HCT116 (cell line): ENCODE measurements around the gene ZBTB20. TPM values are rescaled to one million over a fixed set of nuclear protein-coding genes. Genes with fewer than 3 reads are reported as not detected.

ENCODE experiments used
- ATAC-seq: fragments of 200-7000 bp; cut with Tn5 transposase; 2 replicates; pipeline ENCODE4 v1.9.1; 2020; ENCODE audit warnings: mild to moderate bottlenecking, moderate library complexity
- BruUV-seq: library from RNA; stranded (reverse); fragments of 400-500 nt; replicated peaks from 2 replicates; lab custom pipeline; 2021; lab: Mats Ljungman, UMichigan
- CTCF ChIA-PET: fragments of 300-600 bp; sonication (Branson Sonifier 250); formaldehyde crosslinking; loops from one replicate; lab custom pipeline; 2021; ENCODE audit warnings: antibody characterized with exemption; lab: Charles Lee
- POLR2A ChIA-PET: fragments of 300-600, 350-600 bp; sonication (Branson Sonifier 250); formaldehyde crosslinking; loops from one replicate; lab custom pipeline; 2021; ENCODE audit warnings: antibody characterized with exemption; lab: Charles Lee
- RAD21 ChIA-PET, 2 experiments: fragments of 300-600 bp; sonication (Branson Sonifier 250); formaldehyde crosslinking; loops; one replicate each; lab custom pipeline; 2023; ENCODE audit warnings: low total read pairs in 2 of 2; ENCODE audit not compliant: uncharacterized antibody in 2 of 2, unreplicated experiment in 2 of 2, low non-redundant PET in 1 of 2; lab: Charles Lee
- DNase-seq: peaks from one replicate; pipeline ENCODE4 v3.0.0-alpha.2; 2010; ENCODE audit warnings: low read depth, low spot score
- H2AFZ ChIP-seq: fragments of 200-600 bp; shearing (Covaris generic), sonication (generic); 2 replicates; pipeline ENCODE4 v1.6.1; 2017; ENCODE audit warnings: low read depth, mixed run types, mixed read lengths, antibody characterized with exemption, low read length; ENCODE audit not compliant: poor library complexity, severe bottlenecking
- H3K27ac ChIP-seq: 2 replicates; pipeline ENCODE4 v1.5.1; 2012; ENCODE audit warnings: low read depth, low read length
- H3K27me3 ChIP-seq: fragments of 200-600 bp; sonication (generic); 2 replicates; pipeline ENCODE4 v1.6.1; 2016; ENCODE audit warnings: mixed run types, low read length, mixed read lengths; ENCODE audit not compliant: insufficient read depth
- H3K36me3 ChIP-seq, 2 experiments: fragments of 200-500 bp in 1 of 2; fragments of 200-600 bp in 1 of 2; sonication (Bioruptor generic) in 1 of 2; sonication (generic) in 1 of 2; 2 replicates each; pipeline versions ENCODE4 v1.5.1 to v1.6.1; 2014 to 2016; ENCODE audit warnings: low read length in 2 of 2, inconsistent platforms in 1 of 2, mixed read lengths in 1 of 2, mixed run types in 1 of 2; ENCODE audit not compliant: insufficient read depth in 2 of 2, control insufficient read depth in 1 of 2
- H3K4me1 ChIP-seq, 2 experiments: fragments of 200-600 bp in 1 of 2; sonication (generic) in 1 of 2; 2 replicates each; pipeline versions ENCODE4 v1.5.1 to v1.6.1; 2012 to 2017; ENCODE audit warnings: low read length in 2 of 2, inconsistent platforms in 1 of 2, mild to moderate bottlenecking in 1 of 2, mixed read lengths in 1 of 2, mixed run types in 1 of 2, moderate library complexity in 1 of 2; ENCODE audit not compliant: insufficient read depth in 2 of 2, control insufficient read depth in 1 of 2
- H3K4me2 ChIP-seq: fragments of 200-600 bp; sonication (generic); 2 replicates; pipeline ENCODE4 v1.6.1; 2017; ENCODE audit warnings: mixed run types, low read length, mixed read lengths
- H3K4me3 ChIP-seq, 2 experiments: fragments of 200-600 bp in 1 of 2; sonication (generic) in 1 of 2; replicated peaks in 1 of 2; 2 replicates each; pipeline ENCODE4 v1.5.1; 2011 to 2016; ENCODE audit warnings: low read length in 2 of 2, control low read depth in 1 of 2, low read depth in 1 of 2, mild to moderate bottlenecking in 1 of 2, mixed read lengths in 1 of 2, mixed run types in 1 of 2
- H3K79me2 ChIP-seq: fragments of 200-600 bp; sonication (generic); 2 replicates; pipeline ENCODE4 v1.6.1; 2017; ENCODE audit warnings: mild to moderate bottlenecking, mixed run types, low read length, moderate library complexity, mixed read lengths; ENCODE audit not compliant: insufficient read depth
- H3K9ac ChIP-seq: fragments of 200-600 bp; sonication (generic); 2 replicates; pipeline ENCODE4 v1.6.1; 2016; ENCODE audit warnings: low read length, mixed read lengths
- H3K9me2 ChIP-seq: fragments of 200-600 bp; sonication (generic), shearing (Covaris generic); 2 replicates; pipeline ENCODE4 v1.6.1; 2017; ENCODE audit warnings: mixed run types, mild to moderate bottlenecking, moderate library complexity; ENCODE audit not compliant: insufficient read depth
- H3K9me3 ChIP-seq, 2 experiments: fragments of 200-500 bp in 1 of 2; fragments of 200-600 bp in 1 of 2; sonication (Bioruptor generic) in 1 of 2; sonication (generic) in 1 of 2; 2 replicates each; pipeline ENCODE4 v1.6.1; 2014 to 2017; ENCODE audit warnings: low read length in 2 of 2, mixed read lengths in 2 of 2, inconsistent platforms in 1 of 2, low read depth in 1 of 2, mild to moderate bottlenecking in 1 of 2, mixed run types in 1 of 2, moderate library complexity in 1 of 2; ENCODE audit not compliant: control insufficient read depth in 1 of 2, insufficient read depth in 1 of 2
- H4K20me1 ChIP-seq: fragments of 200-600 bp; sonication (generic), shearing (Covaris generic); 2 replicates; pipeline ENCODE4 v1.6.1; 2017; ENCODE audit warnings: mixed run types, mild to moderate bottlenecking, moderate library complexity; ENCODE audit not compliant: insufficient read depth
- ATF3 ChIP-seq: IDR thresholded peaks from 2 replicates; pipeline ENCODE4 v1.6.1; 2012
- FOSL1 ChIP-seq: IDR thresholded peaks from 2 replicates; pipeline ENCODE4 v1.6.1; 2012; ENCODE audit warnings: low read depth
- JUND ChIP-seq: IDR thresholded peaks from 2 replicates; pipeline ENCODE4 v1.6.1; 2012
- MAX ChIP-seq: IDR thresholded peaks from 2 replicates; pipeline ENCODE4 v1.6.1; 2012
- SP1 ChIP-seq: IDR thresholded peaks from 2 replicates; pipeline ENCODE4 v1.6.1; 2012; ENCODE audit warnings: low read depth
- TCF7L2 ChIP-seq: IDR thresholded peaks from 2 replicates; pipeline ENCODE4 v1.7.0; 2011; ENCODE audit warnings: borderline replicate concordance, inconsistent platforms; ENCODE audit not compliant: insufficient read depth, insufficient read length; ENCODE audit errors: extremely low read depth
- ZFX ChIP-seq: fragments of 450-650 bp; IDR thresholded peaks from 2 replicates; pipeline ENCODE4 v1.6.1; 2017
- ZNF274 ChIP-seq: fragments of 200-500 bp; sonication (Bioruptor generic); IDR thresholded peaks from 2 replicates; pipeline ENCODE4 v1.6.1; 2014; ENCODE audit warnings: mild to moderate bottlenecking, low read depth, low read length, inconsistent platforms
- intact Hi-C: fragments of 100-400 bp; cut with micrococcal nuclease; formaldehyde crosslinking; loops from 2 replicates; pipeline ENCODE4 v1.10.0; 2022
- total RNA-seq: library from RNA; stranded (reverse); gene quantifications from one replicate; pipeline ENCODE4 v1.2.1, GENCODE V29; 2021; ENCODE audit not compliant: unreplicated experiment
- TF ChIP-seq, protein P1 (sequence below): IDR thresholded peaks from 2 replicates; pipeline ENCODE4 v1.6.1; 2012; ENCODE audit warnings: low read depth
- TF ChIP-seq, protein P2 (sequence below): IDR thresholded peaks from 2 replicates; pipeline ENCODE4 v1.6.1; 2011; ENCODE audit warnings: mild to moderate bottlenecking, low read length, moderate library complexity; ENCODE audit not compliant: insufficient replicate concordance; ENCODE audit errors: extremely low read depth

ZBTB20 gene
- total RNA-seq, 1 experiment from 2014 or later, result 42.1 TPM

- intact Hi-C loops, result no loop called here
- Histone ChIP-seq H4K20me1 (peaks cover 9% of the 10 kb centered on the region; the same call in 1 of the 2 replicates), H3K4me3 (no peak overlapping the region), H3K27ac (no peak overlapping the region), H3K27me3 (no peaks in the 10 kb centered on the region), H3K9ac (no peak overlapping the region), H3K9me3 (no peaks in the 10 kb centered on the region), H2AFZ (no peak overlapping the region), H3K79me2 (peaks cover 89% of the 10 kb centered on the region), H3K36me3 (no peaks in the 10 kb centered on the region), H3K9me2 (no peaks in the 10 kb centered on the region), H3K4me2 (no peak overlapping the region), H3K4me1 (no peaks in the 10 kb centered on the region)
- TF ChIP-seq FOSL1 (no peak), MAX (no peak), ZNF274 (no peak), ATF3 (no peak), JUND (no peak), SP1 (no peak), ZFX (no peak), TCF7L2 (no peak)
- TF ChIP-seq, protein P1, sequence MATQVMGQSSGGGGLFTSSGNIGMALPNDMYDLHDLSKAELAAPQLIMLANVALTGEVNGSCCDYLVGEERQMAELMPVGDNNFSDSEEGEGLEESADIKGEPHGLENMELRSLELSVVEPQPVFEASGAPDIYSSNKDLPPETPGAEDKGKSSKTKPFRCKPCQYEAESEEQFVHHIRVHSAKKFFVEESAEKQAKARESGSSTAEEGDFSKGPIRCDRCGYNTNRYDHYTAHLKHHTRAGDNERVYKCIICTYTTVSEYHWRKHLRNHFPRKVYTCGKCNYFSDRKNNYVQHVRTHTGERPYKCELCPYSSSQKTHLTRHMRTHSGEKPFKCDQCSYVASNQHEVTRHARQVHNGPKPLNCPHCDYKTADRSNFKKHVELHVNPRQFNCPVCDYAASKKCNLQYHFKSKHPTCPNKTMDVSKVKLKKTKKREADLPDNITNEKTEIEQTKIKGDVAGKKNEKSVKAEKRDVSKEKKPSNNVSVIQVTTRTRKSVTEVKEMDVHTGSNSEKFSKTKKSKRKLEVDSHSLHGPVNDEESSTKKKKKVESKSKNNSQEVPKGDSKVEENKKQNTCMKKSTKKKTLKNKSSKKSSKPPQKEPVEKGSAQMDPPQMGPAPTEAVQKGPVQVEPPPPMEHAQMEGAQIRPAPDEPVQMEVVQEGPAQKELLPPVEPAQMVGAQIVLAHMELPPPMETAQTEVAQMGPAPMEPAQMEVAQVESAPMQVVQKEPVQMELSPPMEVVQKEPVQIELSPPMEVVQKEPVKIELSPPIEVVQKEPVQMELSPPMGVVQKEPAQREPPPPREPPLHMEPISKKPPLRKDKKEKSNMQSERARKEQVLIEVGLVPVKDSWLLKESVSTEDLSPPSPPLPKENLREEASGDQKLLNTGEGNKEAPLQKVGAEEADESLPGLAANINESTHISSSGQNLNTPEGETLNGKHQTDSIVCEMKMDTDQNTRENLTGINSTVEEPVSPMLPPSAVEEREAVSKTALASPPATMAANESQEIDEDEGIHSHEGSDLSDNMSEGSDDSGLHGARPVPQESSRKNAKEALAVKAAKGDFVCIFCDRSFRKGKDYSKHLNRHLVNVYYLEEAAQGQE, result no peak
- TF ChIP-seq, protein P2, sequence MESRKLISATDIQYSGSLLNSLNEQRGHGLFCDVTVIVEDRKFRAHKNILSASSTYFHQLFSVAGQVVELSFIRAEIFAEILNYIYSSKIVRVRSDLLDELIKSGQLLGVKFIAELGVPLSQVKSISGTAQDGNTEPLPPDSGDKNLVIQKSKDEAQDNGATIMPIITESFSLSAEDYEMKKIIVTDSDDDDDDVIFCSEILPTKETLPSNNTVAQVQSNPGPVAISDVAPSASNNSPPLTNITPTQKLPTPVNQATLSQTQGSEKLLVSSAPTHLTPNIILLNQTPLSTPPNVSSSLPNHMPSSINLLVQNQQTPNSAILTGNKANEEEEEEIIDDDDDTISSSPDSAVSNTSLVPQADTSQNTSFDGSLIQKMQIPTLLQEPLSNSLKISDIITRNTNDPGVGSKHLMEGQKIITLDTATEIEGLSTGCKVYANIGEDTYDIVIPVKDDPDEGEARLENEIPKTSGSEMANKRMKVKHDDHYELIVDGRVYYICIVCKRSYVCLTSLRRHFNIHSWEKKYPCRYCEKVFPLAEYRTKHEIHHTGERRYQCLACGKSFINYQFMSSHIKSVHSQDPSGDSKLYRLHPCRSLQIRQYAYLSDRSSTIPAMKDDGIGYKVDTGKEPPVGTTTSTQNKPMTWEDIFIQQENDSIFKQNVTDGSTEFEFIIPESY, result no peak
- ATAC-seq, result no peak
- no peak for DNase-seq
- ChIA-PET RAD21 (no interaction called here), POLR2A (no interaction called here), CTCF (no interaction called here)
- no TSS peak for BruUV-seq
These were observed 686.6 kb downstream of the ZBTB20 start for GRCh38 chr3:114460459-114460858.
